CD4-positive, alpha-beta T cell treated with Interleukin-1 beta for 1 hour (primary cell): ENCODE measurements around the gene SRXN1.
"Not testable (repeated sequence)": the region's sequence is repeated elsewhere in the genome, so short reads cannot be mapped to it uniquely, and the experiment has no call there.

Experiments used
- DNase-seq, 2 donors: peaks; one replicate each; pipeline ENCODE4 v3.0.0-alpha.2; 2020 to 2022

The SRXN1 gene

DNA sequence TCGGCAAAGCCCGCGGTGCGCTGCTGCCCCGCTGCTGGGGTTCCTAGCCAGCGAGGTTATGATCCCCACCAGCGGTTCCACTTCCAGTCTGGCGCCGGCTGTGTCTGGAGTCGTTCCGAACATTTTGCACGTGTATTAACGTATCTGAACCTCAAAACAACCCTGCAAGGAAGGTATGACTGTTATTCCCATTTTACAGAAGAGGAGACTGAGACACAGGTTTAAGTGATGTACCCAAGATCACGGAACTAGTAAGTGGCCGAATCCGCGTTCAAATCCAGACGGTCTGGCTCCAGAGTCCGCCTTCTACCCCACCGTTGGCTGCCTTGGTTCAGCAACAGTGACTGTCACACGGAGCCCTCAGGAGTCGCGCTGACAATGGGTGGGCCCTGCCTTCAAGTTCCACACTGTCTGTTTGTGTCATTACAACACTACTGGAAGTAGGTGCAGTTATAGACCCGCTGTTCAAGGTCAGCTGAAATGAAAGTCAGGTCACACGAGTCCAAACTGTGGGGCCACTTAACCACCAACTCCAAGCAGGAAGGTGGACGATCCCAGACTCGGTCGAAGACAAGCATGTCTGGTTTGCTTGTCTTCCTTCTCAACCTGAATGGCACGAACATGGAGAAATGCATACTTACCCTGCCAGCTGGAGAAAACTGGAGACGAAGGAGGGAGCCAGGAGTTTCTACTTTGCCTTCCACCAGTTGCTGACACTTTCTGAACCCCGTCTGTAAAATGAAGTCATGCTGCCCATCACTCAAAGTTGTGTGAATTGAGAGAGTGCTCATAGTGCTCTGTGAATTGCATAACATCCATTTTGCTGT is 803 bp upstream of the SRXN1 start:
- no peak for DNase-seq

- peak; percentile 7 to 14 for DNase-seq
Observed at GRCh38 chr20:652615-653109, 338 bp downstream of the SRXN1 start.

DNA sequence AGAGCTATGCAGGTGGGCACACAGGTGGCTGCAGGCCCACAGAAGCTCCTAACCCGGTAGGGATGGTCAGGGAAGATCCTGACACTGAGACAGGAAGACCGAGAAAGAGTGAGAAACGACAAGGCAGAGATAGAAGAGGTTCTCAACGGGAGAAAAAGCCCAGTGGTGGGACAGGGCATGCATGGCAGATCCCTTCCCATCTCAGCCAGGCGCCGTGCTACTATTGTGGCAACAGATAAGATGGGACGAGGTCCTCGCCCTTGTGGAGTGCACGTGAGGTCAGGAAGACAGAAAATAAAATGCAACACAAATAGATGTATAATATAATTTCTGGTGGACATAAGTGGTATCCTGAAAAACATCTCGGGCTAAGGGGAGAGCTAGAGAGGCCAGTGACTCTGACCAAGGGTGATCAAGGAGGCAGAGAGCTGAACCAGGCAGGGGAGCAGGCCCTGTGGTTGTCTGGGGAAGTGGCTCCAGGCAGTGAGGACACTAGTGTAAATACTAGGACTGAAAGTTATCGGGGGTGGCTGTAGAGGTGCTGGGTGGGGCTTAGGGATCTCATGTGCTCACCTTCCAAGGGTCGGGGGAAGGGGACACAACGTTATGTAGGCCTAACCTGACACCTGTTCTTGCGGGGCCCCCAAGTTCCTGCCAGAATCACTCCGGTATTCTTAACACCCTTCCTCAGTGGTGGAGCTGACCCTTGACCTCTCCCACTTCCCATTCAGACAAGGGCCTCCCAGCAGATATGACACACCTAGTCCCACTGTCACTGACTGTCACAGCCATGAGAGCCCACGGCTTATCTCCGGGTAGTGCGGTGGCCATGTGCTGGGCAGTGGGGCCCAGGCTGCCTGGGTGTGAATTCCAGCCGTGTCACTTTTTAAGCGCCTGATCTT is 1.0 kb downstream of the SRXN1 start:
- peak in 1 of 2 donors; percentile 6 for DNase-seq

- no peak for DNase-seq
Observed at GRCh38 chr20:650954-651353, 2.0 kb downstream of the SRXN1 start.

- DNase-seq = no peak
Observed at GRCh38 chr20:650281-650680, 2.7 kb downstream of the SRXN1 start.

GRCh38 chr20:647479-648019 is 5.5 kb downstream of the SRXN1 start:
- no peak for DNase-seq

DNA sequence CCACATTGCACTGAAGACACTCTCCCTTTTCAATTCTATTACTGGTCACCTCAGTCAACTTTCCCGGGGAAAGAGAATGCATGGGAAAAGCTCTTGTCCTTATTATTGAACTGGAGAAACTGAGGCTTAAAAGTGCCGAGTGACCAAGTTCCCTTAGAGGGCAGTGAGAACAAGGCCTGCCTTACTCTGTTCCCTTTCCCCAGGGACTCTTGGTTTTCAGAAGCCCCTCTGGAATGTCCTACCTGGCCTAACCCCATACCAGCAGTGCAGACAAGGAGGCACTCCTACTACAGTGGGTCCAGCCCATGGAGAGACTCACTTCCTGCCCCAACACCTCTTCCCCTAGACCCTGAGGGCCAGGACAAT is 6.1 kb downstream of the SRXN1 start:
- no peak for DNase-seq

DNA sequence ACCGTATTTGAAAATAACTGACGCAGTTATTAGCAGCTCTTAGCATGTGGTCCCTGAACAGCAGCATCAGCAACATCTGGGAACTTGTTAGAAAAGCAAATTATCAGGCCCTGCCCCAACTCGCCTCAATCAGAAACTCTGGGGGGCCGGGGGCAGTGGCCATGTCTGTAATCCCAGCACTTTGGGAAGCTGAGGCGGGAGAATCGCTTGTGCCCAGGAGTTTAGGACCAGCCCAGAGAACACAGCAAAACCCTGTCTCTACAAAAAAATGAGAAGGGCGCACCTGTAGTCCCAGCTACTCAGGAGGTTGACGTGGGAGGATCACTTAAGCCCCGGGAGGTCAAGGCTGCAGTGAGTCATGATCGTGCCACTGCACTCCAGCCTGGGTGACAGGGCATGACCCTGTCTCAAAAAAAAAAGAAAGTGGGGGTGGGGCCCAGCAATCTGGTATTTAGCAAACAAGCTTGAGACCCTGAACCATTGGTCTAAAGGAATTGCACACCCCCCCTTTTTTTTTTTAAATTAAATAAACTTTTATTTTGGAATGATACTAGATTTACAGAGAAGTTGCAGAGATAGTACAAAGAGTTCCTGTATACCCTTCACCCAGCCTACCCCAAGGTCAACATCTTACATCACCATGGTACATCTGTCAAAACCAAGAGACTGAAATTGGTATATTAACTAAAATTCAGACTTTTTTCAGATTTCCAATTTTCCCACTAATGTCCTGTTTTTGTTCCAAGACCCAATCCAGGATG is 6.7 kb downstream of the SRXN1 start:
- no peak for DNase-seq

DNA sequence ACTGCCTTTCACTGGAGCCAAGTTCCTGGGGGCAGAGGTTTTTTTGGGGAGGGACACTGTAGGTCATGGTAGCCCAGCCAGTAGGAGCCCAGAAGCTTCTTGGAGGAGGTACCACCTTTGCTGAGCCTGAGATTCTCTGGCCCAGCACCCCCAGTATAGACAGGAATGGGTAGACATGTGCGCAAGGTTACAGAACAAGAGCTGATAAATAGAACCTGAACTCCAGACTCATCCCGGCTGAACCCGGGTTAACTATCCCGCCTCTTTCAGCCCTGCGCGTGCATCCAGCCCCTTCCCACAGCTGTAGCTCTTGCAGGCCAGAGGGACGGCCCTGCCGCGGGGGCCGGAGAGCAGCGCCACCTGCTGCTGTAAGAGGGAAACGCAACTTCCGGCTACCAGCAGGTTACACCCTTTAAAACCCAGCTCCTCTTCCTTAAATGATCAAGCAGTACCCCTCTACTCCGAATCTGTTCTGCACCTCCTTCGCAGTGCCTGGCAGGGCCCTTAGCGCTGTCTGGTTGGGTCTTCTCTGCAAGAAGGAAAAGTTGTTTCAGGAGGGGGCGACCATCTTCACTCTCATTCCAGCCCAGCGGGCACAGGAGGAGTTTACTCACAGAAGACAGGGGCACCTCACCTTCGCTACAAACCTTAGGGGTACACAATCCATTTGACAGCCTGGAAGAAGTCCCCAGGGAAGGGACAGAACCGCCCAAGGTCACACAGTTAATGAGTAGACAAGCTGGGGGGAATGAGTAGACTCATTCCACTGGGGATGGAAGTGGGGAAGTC is 7.5 kb downstream of the SRXN1 start:
- peak; percentile 64 to 70 for DNase-seq

- no peak for DNase-seq
Observed at GRCh38 chr20:644692-645317, 8.2 kb downstream of the SRXN1 start.

GRCh38 chr20:642398-643174 is 10.4 kb downstream of the SRXN1 start:
- no peak for DNase-seq

- not testable (repeated sequence) for DNase-seq
Observed at GRCh38 chr20:642013-642397, 11.0 kb downstream of the SRXN1 start.

- no peak for DNase-seq
Observed at GRCh38 chr20:641516-641875, 11.5 kb downstream of the SRXN1 start.

GRCh38 chr20:640674-641515 is 12.1 kb downstream of the SRXN1 start:
- DNase-seq = no peak

GRCh38 chr20:638579-638978 is 14.4 kb downstream of the SRXN1 start:
- no peak for DNase-seq

DNA sequence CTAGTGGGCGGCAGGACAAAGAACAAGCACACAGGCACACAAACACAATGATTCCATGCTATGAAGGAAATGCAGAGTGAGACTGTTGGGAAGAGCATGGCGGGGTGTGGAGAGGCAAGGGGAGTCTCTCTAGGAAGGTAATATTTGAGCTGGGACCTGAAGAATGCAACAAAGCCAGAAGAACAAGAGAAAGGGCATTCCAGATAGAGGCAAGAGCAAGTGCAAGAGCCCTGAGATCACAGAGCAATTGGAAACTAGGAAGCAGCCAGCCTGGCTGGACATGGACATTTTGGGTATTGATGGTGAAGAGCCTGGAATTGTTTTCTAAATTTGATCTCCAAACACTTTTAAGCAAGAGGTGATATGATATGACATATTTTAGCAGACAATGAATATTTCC is 15.4 kb downstream of the SRXN1 start:
- no peak for DNase-seq

DNA sequence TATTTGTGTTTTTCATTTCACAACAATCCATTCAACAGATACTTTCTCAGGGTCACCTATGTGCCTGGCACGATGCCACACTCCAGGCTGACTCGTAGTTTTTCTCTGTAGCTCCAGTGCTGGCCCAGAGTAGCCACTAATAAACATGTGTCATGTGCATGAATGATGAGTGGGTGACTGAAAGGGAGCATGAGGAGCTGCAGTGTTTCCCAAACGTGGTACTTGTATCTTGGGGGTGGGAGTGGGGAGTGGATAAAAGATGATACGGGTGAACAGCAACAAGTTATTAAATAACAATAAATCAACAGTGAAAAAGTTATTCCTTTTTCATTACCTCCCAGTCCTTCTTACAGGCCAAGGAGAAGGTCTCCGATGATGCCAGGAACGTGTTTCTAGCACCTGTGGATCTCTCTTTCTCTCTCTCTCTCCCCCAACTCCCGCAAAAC is 17.1 kb downstream of the SRXN1 start:
- DNase-seq = no peak

DNA sequence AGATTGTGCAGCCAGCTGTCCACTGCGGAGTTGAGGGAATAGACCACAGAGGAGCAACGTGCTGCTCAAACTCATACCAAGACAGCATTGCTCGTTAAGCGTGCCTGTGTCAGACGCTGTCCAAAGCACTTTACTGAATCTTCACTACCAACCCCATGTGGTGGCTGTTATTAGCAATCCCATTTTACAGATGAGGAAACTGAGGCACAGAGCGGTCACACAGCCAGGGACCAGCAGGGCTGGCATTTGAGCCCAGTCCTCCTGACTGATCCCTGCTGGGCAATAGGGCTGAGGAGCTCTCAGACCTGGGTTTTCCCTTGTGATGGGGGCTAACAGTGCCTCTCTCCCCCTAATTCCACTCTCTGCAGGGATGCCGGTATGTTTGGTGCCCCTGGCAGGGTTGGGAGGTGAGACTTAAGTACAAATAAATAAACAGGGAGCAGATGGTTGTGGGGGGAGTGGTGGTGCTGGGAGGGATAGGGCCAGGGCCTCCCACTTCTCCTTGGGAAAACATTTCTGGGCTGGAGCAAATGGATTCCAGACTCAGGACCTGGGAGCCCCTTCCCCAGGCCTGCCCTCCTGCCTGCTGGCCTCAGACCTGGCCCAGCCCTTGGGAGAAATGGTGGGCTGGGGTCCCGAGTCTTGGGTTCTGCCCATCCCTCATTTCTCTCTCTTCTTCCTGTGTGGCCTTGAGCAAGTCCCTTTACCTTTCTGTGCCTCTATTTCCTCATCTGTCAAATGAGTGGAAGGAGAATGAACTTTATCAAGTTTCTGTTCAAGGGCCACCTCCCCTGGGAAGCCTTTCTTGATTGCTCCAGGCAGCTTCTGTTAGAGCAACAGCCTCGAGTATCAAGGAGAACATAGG is 17.7 kb downstream of the SRXN1 start:
- no peak for DNase-seq
